CD4-positive, alpha-beta memory T cell (primary cell): Measurements from ENCODE around the gene EDDM13. TPM values are rescaled to one million over a fixed set of nuclear protein-coding genes. Genes with fewer than 3 reads are reported as not detected.

Experiments
- CTCF ChIA-PET: fragments of 350-600 bp; sonication (Branson Sonifier 250); formaldehyde crosslinking; loops from one replicate; lab custom pipeline; 2021; ENCODE audit warnings: inconsistent platforms; ENCODE audit not compliant: partially characterized antibody; lab: Charles Lee
- POLR2A ChIA-PET: fragments of 350-600 bp; sonication (Branson Sonifier 250); formaldehyde crosslinking; loops from one replicate; lab custom pipeline; 2021; ENCODE audit not compliant: partially characterized antibody; lab: Charles Lee
- DNase-seq, 5 donors: peaks; one replicate each; pipeline versions ENCODE4 v3.0.0 to v3.0.0-alpha.2; 2020 to 2022; ENCODE audit warnings: mixed read lengths in 1 of 5
- H3K27ac ChIP-seq: one replicate; pipeline ENCODE4 v1.7.0; 2013; ENCODE audit warnings: low read depth, low read length
- H3K27me3 ChIP-seq: 2 replicates; pipeline ENCODE4 v1.7.0; 2013; ENCODE audit warnings: mild to moderate bottlenecking, low read length, moderate library complexity; ENCODE audit not compliant: insufficient read depth
- H3K36me3 ChIP-seq: 2 replicates; pipeline ENCODE4 v1.7.0; 2013; ENCODE audit warnings: mild to moderate bottlenecking, low read length, moderate library complexity; ENCODE audit not compliant: insufficient read depth
- H3K4me1 ChIP-seq: 2 replicates; pipeline ENCODE4 v1.7.0; 2013; ENCODE audit warnings: mild to moderate bottlenecking, low read length, moderate library complexity; ENCODE audit not compliant: insufficient read depth
- H3K4me3 ChIP-seq, 2 donors: one replicate each; pipeline ENCODE4 v1.7.0; 2013; ENCODE audit warnings: low read length in 2 of 2, mild to moderate bottlenecking in 1 of 2
- H3K9me3 ChIP-seq, 2 donors: one replicate each; pipeline ENCODE4 v1.7.0; 2013; ENCODE audit warnings: low read length in 2 of 2, control low read depth in 1 of 2; ENCODE audit not compliant: control insufficient read depth in 1 of 2
- H3K27ac Mint-ChIP-seq, 7 donors: one replicate each; pipeline ENCODE4 v1.8.0; 2020 to 2021; ENCODE audit warnings: mixed read lengths in 7 of 7, mild to moderate bottlenecking in 6 of 7, inconsistent platforms in 3 of 7, moderate library complexity in 3 of 7
- H3K27me3 Mint-ChIP-seq, 2 donors: one replicate each; pipeline ENCODE4 v1.8.0; 2020 to 2021; ENCODE audit warnings: mixed read lengths in 2 of 2
- H3K36me3 Mint-ChIP-seq, 2 donors: one replicate each; pipeline ENCODE4 v1.8.0; 2020 to 2021; ENCODE audit warnings: mixed read lengths in 2 of 2, inconsistent platforms in 1 of 2, mild to moderate bottlenecking in 1 of 2
- H3K4me1 Mint-ChIP-seq, 4 donors: one replicate each; pipeline ENCODE4 v1.8.0; 2020 to 2021; ENCODE audit warnings: mixed read lengths in 4 of 4, mild to moderate bottlenecking in 1 of 4
- H3K4me3 Mint-ChIP-seq, 8 donors: one replicate each; pipeline ENCODE4 v1.8.0; 2020 to 2021; ENCODE audit warnings: mixed read lengths in 8 of 8, mild to moderate bottlenecking in 7 of 8, moderate library complexity in 6 of 8, inconsistent platforms in 3 of 8
- H3K9me3 Mint-ChIP-seq, 8 donors: one replicate each; pipeline ENCODE4 v1.8.0; 2020 to 2021; ENCODE audit warnings: mixed read lengths in 8 of 8, mild to moderate bottlenecking in 5 of 8, inconsistent platforms in 3 of 8, moderate library complexity in 1 of 8
- intact Hi-C: fragments of 100-400 bp; cut with micrococcal nuclease; formaldehyde crosslinking; loops from one replicate; pipeline ENCODE4 v1.15.1; 2023
- polyA plus RNA-seq, 2 donors: library from polyadenylated mRNA; unstranded; fragments of 300-500 nt; fragmentation: Illumina TruSeq; gene quantifications; one replicate each; pipeline ENCODE4 v1.2.3, GENCODE V29; 2021
- total RNA-seq, 2 experiments: library from RNA; stranded (reverse); gene quantifications; one replicate each; pipeline ENCODE4 v1.2.3, GENCODE V29; 2021

Gene EDDM13
- total and polyA plus RNA-seq, 4 experiments from 2014 or later: 1.6 TPM; not detected in 3

GRCh38 chr19:56269348-56269747, 3.2 kb upstream of the EDDM13 start:
- no peaks in the 10 kb centered on the region for H3K27me3 Mint-ChIP-seq
- no peak overlapping the region for H3K27ac Mint-ChIP-seq
- ChIA-PET POLR2A (no interaction called here), CTCF (no interaction called here)
- no peaks in the 10 kb centered on the region for H3K9me3 ChIP-seq
- H3K27ac ChIP-seq: no peak overlapping the region
- intact Hi-C loops: no loop called here
- no peak overlapping the region for H3K4me3 Mint-ChIP-seq
- no peaks in the 10 kb centered on the region for H3K4me1 Mint-ChIP-seq
- no peaks in the 10 kb centered on the region for H3K36me3 ChIP-seq
- no peaks in the 10 kb centered on the region for H3K27me3 ChIP-seq
- H3K9me3 Mint-ChIP-seq: no peaks in the 10 kb centered on the region
- H3K4me3 ChIP-seq: no peak overlapping the region
- no peak for DNase-seq
- peaks cover 0 to 19% of the 10 kb centered on the region in 2 donors for H3K36me3 Mint-ChIP-seq
- H3K4me1 ChIP-seq: no peaks in the 10 kb centered on the region

GRCh38 chr19:56270676-56271075, 1.9 kb upstream of the EDDM13 start:
- Mint-ChIP-seq H3K36me3 (peaks cover 0 to 19% of the 10 kb centered on the region in 2 donors), H3K4me1 (no peaks in the 10 kb centered on the region), H3K27ac (no peak overlapping the region), H3K4me3 (no peak overlapping the region), H3K27me3 (no peaks in the 10 kb centered on the region), H3K9me3 (no peaks in the 10 kb centered on the region)
- POLR2A ChIA-PET: no interaction called here
- no peaks in the 10 kb centered on the region for H3K9me3 ChIP-seq
- no peak overlapping the region for H3K4me3 ChIP-seq
- no peaks in the 10 kb centered on the region for H3K36me3 ChIP-seq
- intact Hi-C loops: no loop called here
- CTCF ChIA-PET: interaction anchor here (1.3 kb wide), 1 partner anchor 189 kb away, joined by 3 read pairs; no protein-coding TSS in a partner anchor
- H3K27me3 ChIP-seq: no peaks in the 10 kb centered on the region
- H3K4me1 ChIP-seq: no peaks in the 10 kb centered on the region
- no peak for DNase-seq
- H3K27ac ChIP-seq: no peak overlapping the region

- no peak overlapping the region for H3K27ac Mint-ChIP-seq
- peaks cover 0 to 24% of the 10 kb centered on the region in 2 donors for H3K36me3 Mint-ChIP-seq
- ChIA-PET POLR2A (no interaction called here), CTCF (interaction anchor here (1.3 to 1.5 kb wide), 2 partner anchors 17 to 190 kb away, joined by 3 to 4 read pairs; no protein-coding TSS in a partner anchor)
- H3K4me3 Mint-ChIP-seq: no peak overlapping the region
- H3K4me1 ChIP-seq: no peaks in the 10 kb centered on the region
- H3K27me3 Mint-ChIP-seq: no peaks in the 10 kb centered on the region
- no peaks in the 10 kb centered on the region for H3K36me3 ChIP-seq
- intact Hi-C loops: no loop called here
- H3K9me3 ChIP-seq: no peaks in the 10 kb centered on the region
- H3K27me3 ChIP-seq: no peaks in the 10 kb centered on the region
- H3K4me1 Mint-ChIP-seq: no peaks in the 10 kb centered on the region
- no peak overlapping the region for H3K4me3 ChIP-seq
- H3K27ac ChIP-seq: no peak overlapping the region
- no peaks in the 10 kb centered on the region for H3K9me3 Mint-ChIP-seq
- DNase-seq: no peak
Observed at GRCh38 chr19:56271151-56271550, 1.4 kb upstream of the EDDM13 start.

GRCh38 chr19:56273563-56274117, 1.1 kb downstream of the EDDM13 start:
- H3K4me3 ChIP-seq: no peak overlapping the region
- peaks cover 4 to 32% of the 10 kb centered on the region in 2 donors for H3K36me3 Mint-ChIP-seq
- H3K4me1 ChIP-seq: no peaks in the 10 kb centered on the region
- no peaks in the 10 kb centered on the region for H3K27me3 ChIP-seq
- H3K27ac ChIP-seq: no peak overlapping the region
- no peak for DNase-seq
- no peak overlapping the region for H3K4me3 Mint-ChIP-seq
- H3K9me3 Mint-ChIP-seq: peaks cover 0 to 4% (median 0%) of the 10 kb centered on the region in 8 donors
- POLR2A ChIA-PET: no interaction called here
- H3K27me3 Mint-ChIP-seq: no peaks in the 10 kb centered on the region
- no peak overlapping the region for H3K27ac Mint-ChIP-seq
- H3K9me3 ChIP-seq: peaks cover 0 to 4% of the 10 kb centered on the region in 2 donors
- intact Hi-C loops: no loop called here
- no peaks in the 10 kb centered on the region for H3K4me1 Mint-ChIP-seq
- no peaks in the 10 kb centered on the region for H3K36me3 ChIP-seq
- CTCF ChIA-PET: no interaction called here

GRCh38 chr19:56282809-56283208, 10.3 kb downstream of the EDDM13 start:
- intact Hi-C loops: no loop called here
- CTCF ChIA-PET: no interaction called here
- Mint-ChIP-seq H3K27me3 (no peaks in the 10 kb centered on the region), H3K36me3 (peaks cover 1 to 26% of the 10 kb centered on the region in 2 donors), H3K4me1 (no peaks in the 10 kb centered on the region), H3K4me3 (no peak overlapping the region), H3K9me3 (peaks cover 0 to 3% (median 0%) of the 10 kb centered on the region in 8 donors), H3K27ac (no peak overlapping the region)
- Histone ChIP-seq H3K27ac (no peak overlapping the region), H3K4me1 (no peaks in the 10 kb centered on the region), H3K9me3 (no peaks in the 10 kb centered on the region), H3K27me3 (no peaks in the 10 kb centered on the region), H3K4me3 (no peak overlapping the region), H3K36me3 (no peaks in the 10 kb centered on the region)
- POLR2A ChIA-PET: no interaction called here
- DNase-seq: no peak

GRCh38 chr19:56284746-56285145, 12.2 kb downstream of the EDDM13 start:
- Histone ChIP-seq H3K27me3 (no peaks in the 10 kb centered on the region), H3K4me3 (no peak overlapping the region), H3K4me1 (no peaks in the 10 kb centered on the region), H3K9me3 (no peaks in the 10 kb centered on the region), H3K27ac (no peak overlapping the region), H3K36me3 (no peaks in the 10 kb centered on the region)
- Mint-ChIP-seq H3K27ac (no peak overlapping the region), H3K27me3 (no peaks in the 10 kb centered on the region), H3K4me3 (no peak overlapping the region), H3K9me3 (no peaks in the 10 kb centered on the region), H3K36me3 (peaks cover 1 to 31% of the 10 kb centered on the region in 2 donors), H3K4me1 (no peaks in the 10 kb centered on the region)
- DNase-seq: no peak
- ChIA-PET POLR2A (no interaction called here), CTCF (no interaction called here)
- intact Hi-C loops: no loop called here

- ChIA-PET POLR2A (no interaction called here), CTCF (interaction anchor here (1.6 kb wide), 2 partner anchors 20 to 37 kb away, joined by 3 read pairs; no protein-coding TSS in a partner anchor)
- Histone ChIP-seq H3K4me3 (no peak overlapping the region), H3K4me1 (no peaks in the 10 kb centered on the region), H3K27me3 (no peaks in the 10 kb centered on the region), H3K27ac (no peak overlapping the region), H3K9me3 (no peaks in the 10 kb centered on the region), H3K36me3 (no peaks in the 10 kb centered on the region)
- H3K27ac Mint-ChIP-seq: no peak overlapping the region
- DNase-seq: no peak
- H3K27me3 Mint-ChIP-seq: no peaks in the 10 kb centered on the region
- H3K4me3 Mint-ChIP-seq: no peak overlapping the region
- H3K9me3 Mint-ChIP-seq: no peaks in the 10 kb centered on the region
- H3K36me3 Mint-ChIP-seq: peaks cover 15 to 52% of the 10 kb centered on the region in 2 donors
- no peaks in the 10 kb centered on the region for H3K4me1 Mint-ChIP-seq
- intact Hi-C loops: no loop called here
Observed at GRCh38 chr19:56290104-56290503, 17.6 kb downstream of the EDDM13 start.
